Measurements from ENCODE around the gene CHST5.

GRCh38 chr16:75566758-75567255 lies 30.9 kb upstream of the CHST5 start:
- no peak for TF ChIP-seq CTCF (IDR thresholded peaks at IDR 0.05; ENCODE audit: borderline replicate concordance, extremely low read depth, low read length, poor library complexity, severe bottlenecking)
- TF ChIP-seq EZH2 (IDR thresholded peaks at IDR 0.05; ENCODE audit: borderline replicate concordance, low read depth, low read length, severe bottlenecking): no peak
